Left ventricle myocardium inferior (tissue), 1 donor: ENCODE results near the gene REG4. TPM values are rescaled to one million over a fixed set of nuclear protein-coding genes. Genes with fewer than 3 reads are reported as not detected.

Experiments
- DNase-seq: peaks from one replicate; pipeline ENCODE4 v3.0.0-alpha.2; 2020
- H3K27ac ChIP-seq: fragments of 200-600 bp; replicated peaks from 2 replicates; pipeline ENCODE4 v1.8.0; 2021
- H3K27me3 ChIP-seq: fragments of 200-600 bp; 2 replicates; pipeline ENCODE4 v1.8.0; 2021; ENCODE audit warnings: low read depth
- H3K36me3 ChIP-seq: fragments of 200-600 bp; 2 replicates; pipeline ENCODE4 v1.8.0; 2021
- H3K4me1 ChIP-seq: fragments of 200-600 bp; 2 replicates; pipeline ENCODE4 v1.8.0; 2021
- H3K4me3 ChIP-seq: fragments of 200-600 bp; 2 replicates; pipeline ENCODE4 v1.8.0; 2021; ENCODE audit warnings: mild to moderate bottlenecking, moderate library complexity
- H3K9me3 ChIP-seq: fragments of 200-600 bp; replicated peaks from 2 replicates; pipeline ENCODE4 v1.8.0; 2021
- intact Hi-C: fragments of 100-400 bp; cut with micrococcal nuclease; formaldehyde crosslinking; loops from one replicate; pipeline ENCODE4 v1.11.0; 2022
- total RNA-seq: library from RNA; stranded (reverse); fragmentation: NEBNext Ultra II Directional; extraction: Animal tissue kit (Norgen Biotek cat#: 25700); gene quantifications from one replicate; pipeline ENCODE4 v1.2.1, GENCODE V29; 2021
- TF ChIP-seq, protein P1 (sequence below): fragments of 200-600 bp; IDR thresholded peaks from 2 replicates; pipeline ENCODE4 v1.8.0; 2021; ENCODE audit warnings: antibody characterized with exemption, mild to moderate bottlenecking, borderline replicate concordance
- donor health status: DM: no; HTN: yes; CAD: no; lungs with severe emphysema.

REG4 gene
- total RNA-seq, 1 donor from 2014 or later, result not detected

DNA sequence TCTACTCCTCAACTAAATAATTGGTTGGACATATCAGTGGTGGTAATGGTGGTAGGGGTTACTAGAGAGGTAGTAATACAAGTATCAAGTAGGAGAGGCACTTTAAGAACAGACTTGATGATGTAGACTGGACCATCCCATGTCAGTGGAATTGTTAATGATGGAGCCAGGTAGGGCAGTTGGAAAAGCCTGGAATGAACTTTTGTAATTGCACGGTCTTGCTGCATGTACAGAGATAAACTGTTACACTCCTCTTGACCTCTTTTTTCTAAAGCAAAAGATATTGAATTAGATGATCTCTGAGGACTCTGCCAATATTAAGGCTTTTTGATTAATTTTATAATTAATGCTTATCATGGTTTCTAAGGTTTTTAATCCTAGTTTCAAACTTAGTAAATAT, 48.3 kb downstream of the REG4 start:
- DNase-seq, result no peak
- Histone ChIP-seq H3K27me3 (no peaks in the 10 kb centered on the region), H3K4me3 (no peak overlapping the region), H3K27ac (no peak overlapping the region), H3K36me3 (peaks cover 3% of the 10 kb centered on the region), H3K9me3 (peaks cover 8% of the 10 kb centered on the region), H3K4me1 (peaks cover 16% of the 10 kb centered on the region)
- TF ChIP-seq, protein P1, sequence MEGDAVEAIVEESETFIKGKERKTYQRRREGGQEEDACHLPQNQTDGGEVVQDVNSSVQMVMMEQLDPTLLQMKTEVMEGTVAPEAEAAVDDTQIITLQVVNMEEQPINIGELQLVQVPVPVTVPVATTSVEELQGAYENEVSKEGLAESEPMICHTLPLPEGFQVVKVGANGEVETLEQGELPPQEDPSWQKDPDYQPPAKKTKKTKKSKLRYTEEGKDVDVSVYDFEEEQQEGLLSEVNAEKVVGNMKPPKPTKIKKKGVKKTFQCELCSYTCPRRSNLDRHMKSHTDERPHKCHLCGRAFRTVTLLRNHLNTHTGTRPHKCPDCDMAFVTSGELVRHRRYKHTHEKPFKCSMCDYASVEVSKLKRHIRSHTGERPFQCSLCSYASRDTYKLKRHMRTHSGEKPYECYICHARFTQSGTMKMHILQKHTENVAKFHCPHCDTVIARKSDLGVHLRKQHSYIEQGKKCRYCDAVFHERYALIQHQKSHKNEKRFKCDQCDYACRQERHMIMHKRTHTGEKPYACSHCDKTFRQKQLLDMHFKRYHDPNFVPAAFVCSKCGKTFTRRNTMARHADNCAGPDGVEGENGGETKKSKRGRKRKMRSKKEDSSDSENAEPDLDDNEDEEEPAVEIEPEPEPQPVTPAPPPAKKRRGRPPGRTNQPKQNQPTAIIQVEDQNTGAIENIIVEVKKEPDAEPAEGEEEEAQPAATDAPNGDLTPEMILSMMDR, result no peak
- intact Hi-C loops, result no loop called here

DNA sequence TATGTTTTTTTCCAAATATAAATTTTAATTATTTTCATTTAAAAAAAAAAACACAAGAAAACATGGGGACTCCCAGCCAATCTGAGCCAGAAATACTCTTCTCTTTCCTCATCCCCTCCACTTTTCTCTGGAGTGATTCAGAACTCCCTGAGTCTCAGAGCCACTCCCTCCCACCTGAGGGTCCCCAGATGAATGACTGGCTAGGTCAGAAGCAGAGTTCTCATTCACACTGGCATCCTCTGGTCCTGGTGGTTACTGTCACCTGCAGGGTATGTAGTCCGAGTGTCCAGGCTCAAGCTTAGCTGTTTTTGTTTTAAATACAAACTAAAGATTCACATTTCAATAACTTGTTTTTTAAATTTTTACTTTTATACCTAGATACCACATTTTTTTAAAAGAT, 48.9 kb downstream of the REG4 start:
- H3K27ac ChIP-seq, result no peak overlapping the region
- DNase-seq, result no peak
- H3K4me1 ChIP-seq, result peaks cover 15% of the 10 kb centered on the region
- peaks cover 3% of the 10 kb centered on the region for H3K36me3 ChIP-seq
- no peak overlapping the region for H3K4me3 ChIP-seq
- H3K27me3 ChIP-seq, result no peaks in the 10 kb centered on the region
- peaks cover 8% of the 10 kb centered on the region for H3K9me3 ChIP-seq
- TF ChIP-seq, protein P1, result no peak
- intact Hi-C loops, result no loop called here

- DNase-seq, result no peak
- H3K4me3 ChIP-seq, result no peak overlapping the region
- H3K36me3 ChIP-seq, result peaks cover 3% of the 10 kb centered on the region
- intact Hi-C loops, result no loop called here
- peaks cover 5% of the 10 kb centered on the region for H3K27me3 ChIP-seq
- no peaks in the 10 kb centered on the region for H3K4me1 ChIP-seq
- H3K9me3 ChIP-seq, result no peaks in the 10 kb centered on the region
- TF ChIP-seq, protein P1, result no peak
- no peak overlapping the region for H3K27ac ChIP-seq
Observed at GRCh38 chr1:119758584-119758983, 52.7 kb downstream of the REG4 start.

DNA sequence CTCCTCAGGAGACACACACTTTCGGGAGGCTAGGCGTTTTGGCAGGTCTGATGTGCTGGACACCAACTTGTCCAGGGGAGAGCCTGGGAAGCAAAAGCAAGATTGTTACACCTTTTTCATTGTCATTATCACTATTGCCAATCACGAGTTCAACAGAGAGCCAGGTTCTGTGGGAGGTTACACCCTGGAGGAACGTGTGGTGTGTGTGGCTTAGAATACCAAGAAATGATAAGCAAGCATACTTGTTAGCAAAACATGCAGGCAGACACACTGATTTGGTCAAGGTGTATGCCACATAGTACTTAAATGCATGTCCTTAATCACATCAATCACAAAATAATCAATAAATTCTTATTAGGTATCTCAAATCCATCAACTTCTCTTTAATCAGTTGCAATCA, 58.7 kb downstream of the REG4 start:
- intact Hi-C loops, result no loop called here
- Histone ChIP-seq H3K36me3 (no peaks in the 10 kb centered on the region), H3K4me1 (peaks cover 2% of the 10 kb centered on the region), H3K9me3 (no peaks in the 10 kb centered on the region), H3K27ac (no peak overlapping the region), H3K4me3 (no peak overlapping the region), H3K27me3 (peaks cover 5% of the 10 kb centered on the region)
- DNase-seq, result no peak
- TF ChIP-seq, protein P1, result no peak

- H3K4me1 ChIP-seq, result peaks cover 23% of the 10 kb centered on the region
- TF ChIP-seq, protein P1, result no peak
- intact Hi-C loops, result no loop called here
- no peak overlapping the region for H3K27ac ChIP-seq
- no peaks in the 10 kb centered on the region for H3K36me3 ChIP-seq
- DNase-seq, result no peak
- no peaks in the 10 kb centered on the region for H3K27me3 ChIP-seq
- H3K9me3 ChIP-seq, result no peaks in the 10 kb centered on the region
- no peak overlapping the region for H3K4me3 ChIP-seq
Observed at GRCh38 chr1:119748040-119748439, 63.2 kb downstream of the REG4 start.

DNA sequence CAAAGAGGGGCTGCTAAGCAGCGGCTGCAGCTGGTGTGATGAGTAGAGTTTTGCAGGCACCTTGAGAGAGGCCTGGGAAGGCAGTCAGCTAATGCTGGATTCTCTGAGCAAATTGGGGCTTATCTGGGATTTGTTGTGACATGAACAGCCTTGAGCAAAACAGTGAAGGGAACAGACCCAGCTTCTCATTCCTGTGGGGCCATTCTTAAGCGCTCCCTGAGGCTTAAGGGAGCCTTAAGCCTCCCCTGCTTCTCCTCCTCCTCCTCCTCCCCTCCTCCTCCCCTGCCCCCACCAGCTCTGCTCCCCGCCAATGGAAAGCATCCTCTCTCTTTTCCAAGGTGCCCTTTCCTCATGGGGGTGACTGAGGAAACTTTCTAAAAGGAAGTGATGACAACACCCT, 63.8 kb downstream of the REG4 start:
- TF ChIP-seq, protein P1, result no peak
- Histone ChIP-seq H3K4me1 (peaks cover 29% of the 10 kb centered on the region), H3K36me3 (no peaks in the 10 kb centered on the region), H3K27me3 (no peaks in the 10 kb centered on the region), H3K4me3 (no peak overlapping the region), H3K27ac (peak overlapping the region; percentile 8), H3K9me3 (no peaks in the 10 kb centered on the region)
- intact Hi-C loops, result no loop called here
- no peak for DNase-seq
